Measurements from ENCODE around the gene UMOD.

GRCh38 chr16:20303012-20303411, 49.5 kb downstream of the UMOD start:
- TF ChIP-seq CTCF (conservative IDR thresholded peaks at IDR 0.05), result no peak
- no peak for TF ChIP-seq EZH2 (IDR thresholded peaks at IDR 0.05; ENCODE audit: low read depth)
